GM12878 (cell line): ENCODE results near the gene NAA15. TPM values are rescaled to one million over a fixed set of nuclear protein-coding genes. Genes with fewer than 3 reads are reported as not detected.

ENCODE experiments used
- ATAC-seq: fragments of 200-7000 bp; cut with Tn5 transposase; 3 replicates; pipeline ENCODE4 v1.9.1; 2020; ENCODE audit warnings: mild to moderate bottlenecking, moderate library complexity
- BruUV-seq: library from RNA; stranded (reverse); fragments of 400-500 nt; replicated peaks from 2 replicates; lab custom pipeline; 2021; lab: Mats Ljungman, UMichigan
- CTCF ChIA-PET: fragments of 300-600 bp; sonication (Branson Sonifier 250); formaldehyde crosslinking; extraction: SDS; loops from one replicate; lab custom pipeline; 2021; ENCODE audit warnings: inconsistent platforms; lab: Yijun Ruan, JAX
- POLR2A ChIA-PET: fragments of 350-600 bp; formaldehyde crosslinking; extraction: SDS; loops from one replicate; lab custom pipeline; 2021; ENCODE audit warnings: inconsistent platforms; lab: Charles Lee
- RAD21 ChIA-PET: fragments of 300-600 bp; sonication (Branson Sonifier 250); formaldehyde crosslinking; loops from one replicate; lab custom pipeline; 2023; ENCODE audit warnings: antibody characterized with exemption; ENCODE audit not compliant: unreplicated experiment; lab: Charles Lee
- SMC1A ChIA-PET: fragments of 300-600 bp; sonication (Branson Sonifier 250); formaldehyde crosslinking; loops from one replicate; lab custom pipeline; 2023; ENCODE audit not compliant: unreplicated experiment, uncharacterized antibody; lab: Charles Lee
- DNase-seq: peaks from one replicate; pipeline ENCODE4 v3.0.0-alpha.2; 2011; ENCODE audit warnings: low read depth, low spot score
- FAIRE-seq: peaks from 3 replicates; lab custom pipeline; 2011; peaks lifted over from hg19 to GRCh38; lab: Jason Lieb, UNC
- H2AFZ ChIP-seq: 2 replicates; pipeline ENCODE4 v1.6.0; 2011; ENCODE audit warnings: low read depth, low read length, control low read depth; ENCODE audit not compliant: control insufficient read depth
- H3K27ac ChIP-seq: 2 replicates; pipeline ENCODE4 v1.5.1; 2011; ENCODE audit warnings: control low read depth; ENCODE audit not compliant: control insufficient read depth, insufficient read depth
- H3K27me3 ChIP-seq, 2 experiments: replicated peaks in 1 of 2; 2 replicates each; pipeline versions ENCODE4 v1.6.0 to v1.6.1; 2011; ENCODE audit warnings: low read length in 1 of 2; ENCODE audit not compliant: control insufficient read depth in 2 of 2, insufficient read depth in 2 of 2
- H3K36me3 ChIP-seq, 2 experiments: 2 replicates each; pipeline ENCODE4 v1.5.1; 2011; ENCODE audit warnings: low read length in 1 of 2; ENCODE audit not compliant: control insufficient read depth in 2 of 2, insufficient read depth in 2 of 2
- H3K4me1 ChIP-seq: 2 replicates; pipeline ENCODE4 v1.6.1; 2011; ENCODE audit warnings: mild to moderate bottlenecking, low read length, moderate library complexity, mixed read lengths; ENCODE audit not compliant: control insufficient read depth, insufficient read depth
- H3K4me2 ChIP-seq: 2 replicates; pipeline ENCODE4 v1.6.0; 2011; ENCODE audit warnings: control low read depth; ENCODE audit not compliant: control insufficient read depth, insufficient read depth
- H3K4me3 ChIP-seq: fragments of 200-600 bp; sonication (generic); 2 replicates; pipeline ENCODE4 v1.5.1; 2016
- H3K79me2 ChIP-seq: 2 replicates; pipeline ENCODE4 v1.6.0; 2011; ENCODE audit warnings: low read length; ENCODE audit not compliant: control insufficient read depth, insufficient read depth
- H3K9ac ChIP-seq: 2 replicates; pipeline ENCODE4 v1.8.0; 2011; ENCODE audit warnings: low read length, control low read depth, mixed read lengths; ENCODE audit not compliant: control insufficient read depth, insufficient read depth
- H3K9me3 ChIP-seq: replicated peaks from 3 replicates; pipeline ENCODE4 v1.5.1; 2011; ENCODE audit warnings: mild to moderate bottlenecking, low read length; ENCODE audit not compliant: control insufficient read depth, insufficient read depth
- H4K20me1 ChIP-seq: 2 replicates; pipeline ENCODE4 v1.6.0; 2011; ENCODE audit not compliant: control insufficient read depth, insufficient read depth
- BACH1 ChIP-seq: fragments of 450-650 bp; IDR thresholded peaks from 2 replicates; pipeline ENCODE4 v1.6.1; 2017; ENCODE audit warnings: mild to moderate bottlenecking, borderline replicate concordance
- BCL11A ChIP-seq: IDR thresholded peaks from 2 replicates; pipeline ENCODE4 v1.6.1; 2011; ENCODE audit warnings: low read depth, low read length
- FOXM1 ChIP-seq: IDR thresholded peaks from 2 replicates; pipeline ENCODE4 v1.6.1; 2012; ENCODE audit warnings: low read depth, mild to moderate bottlenecking, inconsistent platforms, low read length, moderate library complexity
- LARP7 ChIP-seq: fragments of 450-650 bp; IDR thresholded peaks from 2 replicates; pipeline ENCODE4 v1.6.1; 2017; ENCODE audit warnings: mild to moderate bottlenecking
- NR2F1 ChIP-seq: fragments of 450-650 bp; conservative IDR thresholded peaks from 2 replicates; pipeline ENCODE4 v1.6.1; 2017; ENCODE audit warnings: mild to moderate bottlenecking
- RELA ChIP-seq: fragments of 450-650 bp; IDR thresholded peaks from 2 replicates; pipeline ENCODE4 v1.8.0; 2014; ENCODE audit warnings: borderline replicate concordance; ENCODE audit not compliant: partially characterized antibody
- SIN3A ChIP-seq: IDR thresholded peaks from 2 replicates; pipeline ENCODE4 v1.6.1; 2012; ENCODE audit warnings: low read depth, low read length, improper control_type of control experiment
- SUZ12 ChIP-seq: fragments of 200-600 bp; sonication (generic); IDR thresholded peaks from one replicate; pipeline ENCODE4 v1.6.1; 2018; ENCODE audit warnings: antibody characterized with exemption, mild to moderate bottlenecking; ENCODE audit not compliant: unreplicated experiment
- ZNF24 ChIP-seq: fragments of 450-650 bp; IDR thresholded peaks from 2 replicates; pipeline ENCODE4 v1.6.1; 2017; ENCODE audit warnings: antibody characterized with exemption, mild to moderate bottlenecking
- ZNF274 ChIP-seq: IDR thresholded peaks from one replicate; pipeline ENCODE4 v1.8.0; 2011; ENCODE audit not compliant: insufficient read length, insufficient read depth
- in situ Hi-C: fragments of 300-500 bp; cut with MboI; formaldehyde crosslinking; loops from 9 replicates; pipeline ENCODE4 v1.14.3; 2018; ENCODE audit warnings: mixed read lengths
- intact Hi-C: fragments of 100-400 bp; cut with micrococcal nuclease; formaldehyde crosslinking; loops from one replicate; pipeline ENCODE4 v1.14.2; 2022; ENCODE audit not compliant: unreplicated experiment
- polyA plus RNA-seq, 11 experiments: library from polyadenylated mRNA; depleted of rRNA in 4 of 11; unstranded in 6 of 11; stranded (reverse) in 5 of 11; fragments of >200 nt; fragmentation: Nextera tagmentation in 4 of 11; fragmentation: Illumina TruSeq in 1 of 11; extraction: Ambion mirVana in 4 of 11; extraction: Trizol in 1 of 11; gene quantifications; 1 replicate in 1 of 11; 2 replicates in 10 of 11; pipeline versions ENCODE4 v1.2.1 to v1.2.3, GENCODE V29; 2011 to 2016; ENCODE audit warnings: inconsistent platforms in 2 of 11, missing spikeins in 2 of 11, low read depth in 1 of 11
- total RNA-seq, 4 experiments: library from RNA; depleted of rRNA in 3 of 4; stranded (reverse); fragments of >200 nt in 3 of 4; fragmentation: Illumina TruSeq in 1 of 4; extraction: Trizol in 1 of 4; gene quantifications; 2 replicates each; pipeline versions ENCODE4 v1.2.1 to v1.2.3, GENCODE V29; 2013 to 2021
- TF ChIP-seq, protein P1 (sequence below): IDR thresholded peaks from 2 replicates; pipeline ENCODE4 v1.6.1; 2012; ENCODE audit warnings: low read depth, low read length, improper control_type of control experiment
- TF ChIP-seq, protein P2 (sequence below): IDR thresholded peaks from 2 replicates; pipeline ENCODE4 v1.6.1; 2011; ENCODE audit warnings: low read depth, low read length, improper control_type of control experiment, borderline replicate concordance
- TF ChIP-seq, protein P3 (sequence below): fragments of 450-650 bp; IDR thresholded peaks from 2 replicates; pipeline ENCODE4 v1.6.1; 2017; ENCODE audit warnings: antibody characterized with exemption, mild to moderate bottlenecking, moderate library complexity
- TF ChIP-seq, protein P4 (sequence below): fragments of 450-650 bp; IDR thresholded peaks from 2 replicates; pipeline ENCODE4 v1.6.1; 2017; ENCODE audit warnings: mild to moderate bottlenecking, moderate library complexity
- TF ChIP-seq, protein P5 (sequence below): fragments of 450-650 bp; IDR thresholded peaks from 2 replicates; pipeline ENCODE4 v1.6.1; 2017; ENCODE audit warnings: mild to moderate bottlenecking, low read depth, inconsistent platforms; ENCODE audit not compliant: poor library complexity, severe bottlenecking

NAA15 gene
- total and polyA plus RNA-seq, 10 of the 15 experiments (the other 5 are each of a cell fraction or from before 2014, with no cell fraction given): 24.3 to 93.1 (median 51.9) TPM

DNA sequence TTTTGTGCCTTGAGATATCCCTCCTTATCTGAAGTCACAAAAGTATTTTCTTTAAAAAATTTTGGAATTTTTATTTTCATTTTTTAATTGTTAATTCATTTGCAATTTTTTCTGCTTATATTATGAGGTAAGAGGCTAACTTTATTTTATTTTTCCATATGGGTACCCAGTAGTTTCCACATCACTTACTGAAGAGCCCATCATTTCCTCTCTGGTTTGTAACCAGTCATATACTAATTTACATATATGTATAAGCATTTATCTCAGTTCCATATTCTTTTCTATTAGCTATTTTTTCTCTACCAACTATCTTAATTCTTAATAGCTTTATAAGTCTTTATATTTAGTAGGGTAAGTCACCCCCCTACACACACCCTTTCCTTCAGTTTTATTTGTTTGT is 48.3 kb upstream of the NAA15 start:
- intact Hi-C loops (no loop called here), in situ Hi-C loops (no loop called here)
- no peak for DNase-seq
- H3K4me3 ChIP-seq: no peak overlapping the region
- FAIRE-seq: no peak
- H4K20me1 ChIP-seq: no peaks in the 10 kb centered on the region
- H2AFZ ChIP-seq: no peak overlapping the region
- SMC1A ChIA-PET: no interaction called here
- ATAC-seq: no peak
- H3K9me3 ChIP-seq: no peaks in the 10 kb centered on the region
- CTCF ChIA-PET: interaction anchor here (1.3 to 2.2 kb wide), 2 partner anchors 25 to 43 kb away, joined by 3 to 6 read pairs; no protein-coding TSS in a partner anchor
- no peak overlapping the region for H3K9ac ChIP-seq
- RAD21 ChIA-PET: no interaction called here
- no peaks in the 10 kb centered on the region for H3K79me2 ChIP-seq
- no peaks in the 10 kb centered on the region; a peak in 1 of 4 replicates for H3K27me3 ChIP-seq
- no TSS peak for BruUV-seq
- POLR2A ChIA-PET: no interaction called here
- no peak overlapping the region for H3K4me2 ChIP-seq
- no peak overlapping the region for H3K27ac ChIP-seq
- H3K4me1 ChIP-seq: no peaks in the 10 kb centered on the region
- no peaks in the 10 kb centered on the region for H3K36me3 ChIP-seq
- TF ChIP-seq BACH1 (no peak), SIN3A (no peak), SUZ12 (no peak), NR2F1 (no peak), ZNF274 (no peak), FOXM1 (no peak), BCL11A (no peak), RELA (no peak), LARP7 (no peak), ZNF24 (no peak)
- TF ChIP-seq, protein P1, sequence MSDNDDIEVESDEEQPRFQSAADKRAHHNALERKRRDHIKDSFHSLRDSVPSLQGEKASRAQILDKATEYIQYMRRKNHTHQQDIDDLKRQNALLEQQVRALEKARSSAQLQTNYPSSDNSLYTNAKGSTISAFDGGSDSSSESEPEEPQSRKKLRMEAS: no peak
- TF ChIP-seq, protein P2, sequence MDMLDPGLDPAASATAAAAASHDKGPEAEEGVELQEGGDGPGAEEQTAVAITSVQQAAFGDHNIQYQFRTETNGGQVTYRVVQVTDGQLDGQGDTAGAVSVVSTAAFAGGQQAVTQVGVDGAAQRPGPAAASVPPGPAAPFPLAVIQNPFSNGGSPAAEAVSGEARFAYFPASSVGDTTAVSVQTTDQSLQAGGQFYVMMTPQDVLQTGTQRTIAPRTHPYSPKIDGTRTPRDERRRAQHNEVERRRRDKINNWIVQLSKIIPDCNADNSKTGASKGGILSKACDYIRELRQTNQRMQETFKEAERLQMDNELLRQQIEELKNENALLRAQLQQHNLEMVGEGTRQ: no peak
- TF ChIP-seq, protein P3, sequence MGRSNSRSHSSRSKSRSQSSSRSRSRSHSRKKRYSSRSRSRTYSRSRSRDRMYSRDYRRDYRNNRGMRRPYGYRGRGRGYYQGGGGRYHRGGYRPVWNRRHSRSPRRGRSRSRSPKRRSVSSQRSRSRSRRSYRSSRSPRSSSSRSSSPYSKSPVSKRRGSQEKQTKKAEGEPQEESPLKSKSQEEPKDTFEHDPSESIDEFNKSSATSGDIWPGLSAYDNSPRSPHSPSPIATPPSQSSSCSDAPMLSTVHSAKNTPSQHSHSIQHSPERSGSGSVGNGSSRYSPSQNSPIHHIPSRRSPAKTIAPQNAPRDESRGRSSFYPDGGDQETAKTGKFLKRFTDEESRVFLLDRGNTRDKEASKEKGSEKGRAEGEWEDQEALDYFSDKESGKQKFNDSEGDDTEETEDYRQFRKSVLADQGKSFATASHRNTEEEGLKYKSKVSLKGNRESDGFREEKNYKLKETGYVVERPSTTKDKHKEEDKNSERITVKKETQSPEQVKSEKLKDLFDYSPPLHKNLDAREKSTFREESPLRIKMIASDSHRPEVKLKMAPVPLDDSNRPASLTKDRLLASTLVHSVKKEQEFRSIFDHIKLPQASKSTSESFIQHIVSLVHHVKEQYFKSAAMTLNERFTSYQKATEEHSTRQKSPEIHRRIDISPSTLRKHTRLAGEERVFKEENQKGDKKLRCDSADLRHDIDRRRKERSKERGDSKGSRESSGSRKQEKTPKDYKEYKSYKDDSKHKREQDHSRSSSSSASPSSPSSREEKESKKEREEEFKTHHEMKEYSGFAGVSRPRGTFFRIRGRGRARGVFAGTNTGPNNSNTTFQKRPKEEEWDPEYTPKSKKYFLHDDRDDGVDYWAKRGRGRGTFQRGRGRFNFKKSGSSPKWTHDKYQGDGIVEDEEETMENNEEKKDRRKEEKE: no peak
- TF ChIP-seq, protein P4, sequence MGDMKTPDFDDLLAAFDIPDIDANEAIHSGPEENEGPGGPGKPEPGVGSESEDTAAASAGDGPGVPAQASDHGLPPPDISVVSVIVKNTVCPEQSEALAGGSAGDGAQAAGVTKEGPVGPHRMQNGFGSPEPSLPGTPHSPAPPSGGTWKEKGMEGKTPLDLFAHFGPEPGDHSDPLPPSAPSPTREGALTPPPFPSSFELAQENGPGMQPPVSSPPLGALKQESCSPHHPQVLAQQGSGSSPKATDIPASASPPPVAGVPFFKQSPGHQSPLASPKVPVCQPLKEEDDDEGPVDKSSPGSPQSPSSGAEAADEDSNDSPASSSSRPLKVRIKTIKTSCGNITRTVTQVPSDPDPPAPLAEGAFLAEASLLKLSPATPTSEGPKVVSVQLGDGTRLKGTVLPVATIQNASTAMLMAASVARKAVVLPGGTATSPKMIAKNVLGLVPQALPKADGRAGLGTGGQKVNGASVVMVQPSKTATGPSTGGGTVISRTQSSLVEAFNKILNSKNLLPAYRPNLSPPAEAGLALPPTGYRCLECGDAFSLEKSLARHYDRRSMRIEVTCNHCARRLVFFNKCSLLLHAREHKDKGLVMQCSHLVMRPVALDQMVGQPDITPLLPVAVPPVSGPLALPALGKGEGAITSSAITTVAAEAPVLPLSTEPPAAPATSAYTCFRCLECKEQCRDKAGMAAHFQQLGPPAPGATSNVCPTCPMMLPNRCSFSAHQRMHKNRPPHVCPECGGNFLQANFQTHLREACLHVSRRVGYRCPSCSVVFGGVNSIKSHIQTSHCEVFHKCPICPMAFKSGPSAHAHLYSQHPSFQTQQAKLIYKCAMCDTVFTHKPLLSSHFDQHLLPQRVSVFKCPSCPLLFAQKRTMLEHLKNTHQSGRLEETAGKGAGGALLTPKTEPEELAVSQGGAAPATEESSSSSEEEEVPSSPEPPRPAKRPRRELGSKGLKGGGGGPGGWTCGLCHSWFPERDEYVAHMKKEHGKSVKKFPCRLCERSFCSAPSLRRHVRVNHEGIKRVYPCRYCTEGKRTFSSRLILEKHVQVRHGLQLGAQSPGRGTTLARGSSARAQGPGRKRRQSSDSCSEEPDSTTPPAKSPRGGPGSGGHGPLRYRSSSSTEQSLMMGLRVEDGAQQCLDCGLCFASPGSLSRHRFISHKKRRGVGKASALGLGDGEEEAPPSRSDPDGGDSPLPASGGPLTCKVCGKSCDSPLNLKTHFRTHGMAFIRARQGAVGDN: no peak
- TF ChIP-seq, protein P5, sequence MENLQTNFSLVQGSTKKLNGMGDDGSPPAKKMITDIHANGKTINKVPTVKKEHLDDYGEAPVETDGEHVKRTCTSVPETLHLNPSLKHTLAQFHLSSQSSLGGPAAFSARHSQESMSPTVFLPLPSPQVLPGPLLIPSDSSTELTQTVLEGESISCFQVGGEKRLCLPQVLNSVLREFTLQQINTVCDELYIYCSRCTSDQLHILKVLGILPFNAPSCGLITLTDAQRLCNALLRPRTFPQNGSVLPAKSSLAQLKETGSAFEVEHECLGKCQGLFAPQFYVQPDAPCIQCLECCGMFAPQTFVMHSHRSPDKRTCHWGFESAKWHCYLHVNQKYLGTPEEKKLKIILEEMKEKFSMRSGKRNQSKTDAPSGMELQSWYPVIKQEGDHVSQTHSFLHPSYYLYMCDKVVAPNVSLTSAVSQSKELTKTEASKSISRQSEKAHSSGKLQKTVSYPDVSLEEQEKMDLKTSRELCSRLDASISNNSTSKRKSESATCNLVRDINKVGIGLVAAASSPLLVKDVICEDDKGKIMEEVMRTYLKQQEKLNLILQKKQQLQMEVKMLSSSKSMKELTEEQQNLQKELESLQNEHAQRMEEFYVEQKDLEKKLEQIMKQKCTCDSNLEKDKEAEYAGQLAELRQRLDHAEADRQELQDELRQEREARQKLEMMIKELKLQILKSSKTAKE: no peak
